ENCODE results near the gene RASGRF1.
"Not testable (repeated sequence)": the region's sequence is repeated elsewhere in the genome, so short reads cannot be mapped to it uniquely, and the experiment has no call there.

The RASGRF1 gene, protein sequence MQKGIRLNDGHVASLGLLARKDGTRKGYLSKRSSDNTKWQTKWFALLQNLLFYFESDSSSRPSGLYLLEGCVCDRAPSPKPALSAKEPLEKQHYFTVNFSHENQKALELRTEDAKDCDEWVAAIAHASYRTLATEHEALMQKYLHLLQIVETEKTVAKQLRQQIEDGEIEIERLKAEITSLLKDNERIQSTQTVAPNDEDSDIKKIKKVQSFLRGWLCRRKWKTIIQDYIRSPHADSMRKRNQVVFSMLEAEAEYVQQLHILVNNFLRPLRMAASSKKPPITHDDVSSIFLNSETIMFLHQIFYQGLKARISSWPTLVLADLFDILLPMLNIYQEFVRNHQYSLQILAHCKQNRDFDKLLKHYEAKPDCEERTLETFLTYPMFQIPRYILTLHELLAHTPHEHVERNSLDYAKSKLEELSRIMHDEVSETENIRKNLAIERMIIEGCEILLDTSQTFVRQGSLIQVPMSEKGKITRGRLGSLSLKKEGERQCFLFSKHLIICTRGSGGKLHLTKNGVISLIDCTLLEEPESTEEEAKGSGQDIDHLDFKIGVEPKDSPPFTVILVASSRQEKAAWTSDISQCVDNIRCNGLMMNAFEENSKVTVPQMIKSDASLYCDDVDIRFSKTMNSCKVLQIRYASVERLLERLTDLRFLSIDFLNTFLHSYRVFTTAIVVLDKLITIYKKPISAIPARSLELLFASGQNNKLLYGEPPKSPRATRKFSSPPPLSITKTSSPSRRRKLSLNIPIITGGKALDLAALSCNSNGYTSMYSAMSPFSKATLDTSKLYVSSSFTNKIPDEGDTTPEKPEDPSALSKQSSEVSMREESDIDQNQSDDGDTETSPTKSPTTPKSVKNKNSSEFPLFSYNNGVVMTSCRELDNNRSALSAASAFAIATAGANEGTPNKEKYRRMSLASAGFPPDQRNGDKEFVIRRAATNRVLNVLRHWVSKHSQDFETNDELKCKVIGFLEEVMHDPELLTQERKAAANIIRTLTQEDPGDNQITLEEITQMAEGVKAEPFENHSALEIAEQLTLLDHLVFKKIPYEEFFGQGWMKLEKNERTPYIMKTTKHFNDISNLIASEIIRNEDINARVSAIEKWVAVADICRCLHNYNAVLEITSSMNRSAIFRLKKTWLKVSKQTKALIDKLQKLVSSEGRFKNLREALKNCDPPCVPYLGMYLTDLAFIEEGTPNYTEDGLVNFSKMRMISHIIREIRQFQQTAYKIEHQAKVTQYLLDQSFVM (N-terminal part only)
- 0 to 0.04 (median 0) reads per million in 3 experiments for total RNA-seq

DNA sequence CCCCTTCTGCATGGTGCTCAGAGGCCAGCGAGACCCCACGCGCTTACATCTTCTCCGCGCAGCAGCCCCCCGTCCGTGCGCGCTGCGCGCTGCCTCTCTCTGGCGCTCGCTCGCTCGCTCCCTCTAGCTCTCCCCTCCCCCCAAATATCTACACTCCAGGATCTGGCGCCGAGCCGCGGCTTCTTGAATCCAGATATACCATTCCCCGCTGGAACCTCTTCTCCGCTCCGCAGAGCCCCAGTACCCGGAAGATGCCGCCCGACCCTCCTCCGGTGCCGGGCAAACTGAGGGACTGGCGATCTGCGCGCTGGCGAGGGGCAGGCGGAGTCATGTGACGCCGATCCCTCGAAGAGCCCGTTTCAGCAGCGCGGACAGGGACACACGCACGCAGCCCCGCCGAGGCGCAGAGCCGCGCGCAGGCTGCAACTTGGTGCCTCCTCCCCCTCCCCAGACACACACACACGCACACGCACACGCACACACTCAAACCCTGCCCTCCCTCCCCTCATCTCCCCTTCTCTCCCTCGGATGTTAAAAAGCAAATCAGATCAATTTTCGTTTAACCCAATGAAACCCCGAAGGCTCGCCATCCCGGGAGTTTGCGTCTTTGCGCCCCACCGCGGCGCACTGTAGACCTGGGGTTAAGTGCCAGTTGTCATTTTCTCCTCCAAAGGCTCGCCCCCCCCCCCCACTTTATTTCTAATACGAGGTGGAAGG lies at the start of gene RASGRF1:
Gene RASGRF1, minus strand, starts transcription at position 294 of the 717 bp plus-strand sequence. Its CDS starts 282 bp downstream, at position 12.
- no peak for DNase-seq

DNA sequence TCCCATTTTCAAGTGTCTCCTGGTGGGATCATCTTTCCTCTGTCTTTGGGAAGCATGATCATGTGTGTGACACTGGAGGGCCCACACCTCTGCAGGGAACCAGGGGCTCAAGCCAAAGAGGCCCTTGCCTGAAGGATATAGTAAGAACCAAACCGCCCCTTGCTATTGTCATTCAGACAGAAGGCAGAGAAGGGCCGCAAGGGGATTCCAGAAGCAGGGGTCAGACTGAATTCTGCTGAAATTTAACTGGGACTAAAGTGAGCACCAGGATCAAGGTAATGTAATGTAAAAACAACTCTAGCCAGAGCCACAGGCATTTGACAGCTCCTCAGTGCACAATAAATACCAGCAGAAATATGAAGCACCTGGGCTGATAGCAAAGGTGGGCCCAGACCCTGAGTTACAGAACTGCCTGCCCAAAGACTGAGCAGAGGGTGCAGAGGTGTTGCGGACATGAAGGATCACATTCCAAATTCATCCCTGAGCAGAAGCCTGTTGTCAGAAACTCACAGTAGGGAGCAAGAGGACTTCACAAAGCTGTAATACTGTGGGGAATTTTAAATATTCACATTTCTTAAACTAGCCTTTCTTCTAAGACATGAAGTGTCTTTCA lies 46.0 kb upstream of the RASGRF1 start:
- no peak for DNase-seq

DNA sequence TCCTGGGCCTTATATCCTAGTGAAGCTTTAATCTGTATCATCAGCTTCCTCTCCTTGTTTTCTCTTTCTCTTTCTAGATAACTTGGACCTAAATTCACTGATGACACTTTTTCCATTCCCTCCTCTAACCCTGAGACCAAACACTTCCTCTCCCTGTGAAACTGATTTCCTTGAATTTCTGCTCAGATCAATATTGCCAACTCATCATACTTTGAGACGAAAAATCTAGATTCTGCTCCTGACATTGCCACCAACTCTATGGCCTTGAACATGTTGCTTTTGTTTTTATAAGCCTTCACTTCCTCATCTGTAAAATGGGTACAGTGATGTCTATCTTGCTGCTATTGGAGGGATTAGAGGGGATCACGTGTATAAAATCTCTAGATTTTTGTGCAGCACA lies 42.7 kb upstream of the RASGRF1 start:
- no peak for DNase-seq

DNA sequence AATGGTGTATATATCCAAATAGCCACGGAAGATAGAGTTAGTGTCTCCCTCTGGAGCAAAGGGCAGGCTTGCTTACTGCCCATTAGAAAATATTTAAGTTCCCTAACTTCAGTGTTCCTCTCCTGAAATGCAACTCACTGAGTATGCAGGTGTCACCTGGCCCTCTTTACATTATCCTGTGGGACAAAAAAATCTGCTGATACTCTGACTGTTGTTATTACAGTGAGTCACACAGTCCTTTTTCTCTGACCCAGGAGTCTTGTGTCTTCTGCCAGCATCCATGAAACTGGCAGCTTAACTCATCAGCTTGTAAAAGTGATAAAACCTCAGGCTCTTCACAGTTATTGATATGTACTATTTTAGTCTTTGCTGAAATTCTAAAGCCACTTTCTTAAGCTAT lies 42.2 kb upstream of the RASGRF1 start:
- no peak for DNase-seq

DNA sequence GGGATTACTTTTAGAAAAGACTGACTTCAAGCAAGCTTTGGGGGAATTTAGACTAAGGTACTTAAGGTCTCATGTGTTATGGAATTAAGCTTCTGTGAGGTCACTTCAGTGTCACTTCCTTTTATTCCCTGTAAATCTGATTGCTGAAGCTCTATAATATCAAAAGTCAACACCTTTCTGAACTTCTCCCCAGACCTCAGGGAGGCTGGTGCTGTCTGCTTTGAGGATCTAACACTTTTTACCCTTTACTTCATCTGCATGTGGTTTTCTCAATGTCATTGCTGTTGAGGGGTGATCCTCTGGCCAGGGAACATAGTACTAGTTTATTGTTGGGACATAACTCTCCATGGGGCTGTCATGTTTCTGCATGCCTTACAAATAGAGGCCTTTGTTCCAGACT lies 41.8 kb upstream of the RASGRF1 start:
- no peak for DNase-seq

DNA sequence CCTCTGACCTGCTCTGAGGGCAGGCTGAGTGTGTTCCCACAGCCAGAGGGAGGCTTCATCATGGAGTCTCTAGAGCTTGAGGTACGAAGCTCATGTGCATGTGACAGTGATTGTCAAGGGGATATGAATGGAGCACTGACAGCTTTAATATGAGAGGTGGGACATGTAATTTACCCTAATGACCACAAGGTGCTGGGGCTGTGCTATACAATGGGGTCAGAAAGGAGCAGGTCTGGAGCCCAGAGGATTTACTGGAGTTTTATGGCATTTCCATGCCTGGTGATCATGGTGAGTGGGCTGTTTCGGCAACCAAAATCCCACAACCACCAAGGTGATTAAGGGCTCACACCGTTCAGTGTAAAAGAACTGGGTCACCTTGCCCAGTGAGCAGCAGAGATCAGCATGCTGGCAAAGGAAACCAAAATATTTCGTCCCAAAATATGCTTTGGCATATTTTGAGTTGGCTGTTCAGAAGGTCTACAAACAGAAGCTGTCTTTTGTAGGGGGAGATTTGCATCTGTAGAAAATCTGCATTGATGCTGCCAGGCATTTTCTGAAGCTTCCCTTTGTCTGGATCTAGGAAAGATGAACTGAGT lies 40.1 kb upstream of the RASGRF1 start:
- DNase-seq, result no peak

DNA sequence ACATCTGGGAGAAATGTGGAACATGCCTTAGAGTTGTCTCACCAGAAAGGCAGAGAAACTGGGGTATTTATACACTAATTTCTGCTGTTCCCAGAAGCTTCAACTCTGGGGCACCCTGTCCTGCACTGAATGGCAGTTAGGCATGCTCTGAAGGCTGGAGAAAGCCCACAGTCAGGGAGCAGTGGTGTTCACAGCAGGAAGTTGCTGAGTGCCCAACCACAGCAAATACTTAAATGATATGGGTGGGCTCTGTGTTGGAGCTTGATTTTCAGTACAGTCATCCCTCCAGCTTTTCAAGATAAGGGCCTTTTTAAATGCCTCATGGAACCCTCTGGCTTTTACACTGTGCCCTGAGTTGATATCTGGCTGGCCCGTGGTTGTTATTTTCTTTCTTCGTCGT lies 38.7 kb upstream of the RASGRF1 start:
- no peak for DNase-seq

DNA sequence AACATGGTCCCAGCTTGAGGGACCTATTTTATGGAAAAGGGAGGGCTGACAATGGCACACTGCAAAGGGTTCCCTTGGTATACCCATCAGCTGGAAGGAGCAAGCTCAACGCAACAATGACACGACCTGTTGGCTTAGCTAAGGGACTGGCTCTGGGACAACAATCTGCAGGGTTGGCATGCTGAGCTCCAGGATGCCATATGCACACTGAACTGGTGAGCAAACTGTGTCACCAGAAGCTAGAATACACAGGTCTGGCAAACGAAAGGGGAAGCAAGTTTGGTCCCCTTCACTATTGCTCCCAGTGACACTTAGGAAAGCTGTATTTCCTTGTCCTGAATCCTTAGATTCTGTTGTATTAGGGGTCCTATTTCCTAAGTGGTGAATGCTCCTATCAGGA lies 38.0 kb upstream of the RASGRF1 start:
- DNase-seq, result no peak

DNA sequence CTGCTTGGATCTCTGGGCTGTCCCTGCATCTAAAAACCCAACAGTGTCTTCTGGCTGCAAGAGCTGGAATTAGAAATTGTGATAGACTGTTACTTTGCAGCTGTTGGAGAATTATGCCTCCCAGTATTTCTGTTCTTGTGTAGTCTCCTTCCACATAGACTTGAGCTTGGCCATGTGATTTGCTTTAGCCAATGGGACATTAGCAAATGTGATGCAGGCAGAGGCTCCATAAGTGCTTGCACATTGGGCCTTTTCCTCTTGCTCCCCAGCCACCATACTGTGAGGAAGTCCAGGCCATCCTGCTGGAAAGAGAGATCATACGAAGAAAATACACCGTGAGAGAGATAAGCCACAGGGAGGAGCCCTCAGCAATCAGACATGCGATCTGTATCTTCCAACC lies 33.8 kb upstream of the RASGRF1 start:
- no peak for DNase-seq

DNA sequence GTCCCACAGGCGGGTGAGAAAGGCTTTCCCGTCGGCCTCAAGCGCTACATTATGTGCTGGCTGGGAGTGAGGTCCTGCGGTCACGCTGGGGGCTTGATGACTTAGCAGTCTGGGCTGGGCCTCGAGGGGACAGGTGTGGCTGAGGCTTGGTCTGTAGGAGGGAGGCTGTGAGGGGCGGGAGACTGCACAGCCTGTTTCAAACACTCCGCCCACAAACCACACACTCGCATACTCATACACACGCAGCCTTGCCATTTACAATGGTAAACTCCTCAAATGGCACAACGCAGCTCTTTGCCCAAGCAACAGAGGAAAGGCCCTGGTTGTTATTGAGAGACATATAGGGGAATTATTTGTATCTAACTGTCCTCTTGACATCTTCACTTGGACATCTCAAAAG lies 32.4 kb upstream of the RASGRF1 start:
- DNase-seq, result no peak

DNA sequence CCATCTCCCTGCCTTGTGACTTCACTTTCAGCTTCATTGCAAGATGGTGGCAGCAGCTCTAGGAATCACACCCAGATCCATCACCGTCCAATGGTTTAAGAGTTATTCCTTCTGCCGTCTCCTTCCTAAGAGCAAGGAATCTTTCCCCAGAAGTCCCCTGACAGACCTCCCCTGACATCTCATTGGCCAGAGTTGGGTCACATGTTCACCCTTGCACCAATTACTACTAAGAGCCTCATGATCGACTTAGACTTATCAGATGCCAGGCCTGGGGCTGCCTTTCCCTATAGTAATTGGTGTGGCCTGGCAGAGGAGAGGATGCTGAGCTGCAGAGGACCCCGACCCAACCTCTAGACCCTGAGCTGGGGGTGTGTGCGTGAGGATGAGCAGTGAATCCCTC lies 31.8 kb upstream of the RASGRF1 start:
- DNase-seq, result no peak

DNA sequence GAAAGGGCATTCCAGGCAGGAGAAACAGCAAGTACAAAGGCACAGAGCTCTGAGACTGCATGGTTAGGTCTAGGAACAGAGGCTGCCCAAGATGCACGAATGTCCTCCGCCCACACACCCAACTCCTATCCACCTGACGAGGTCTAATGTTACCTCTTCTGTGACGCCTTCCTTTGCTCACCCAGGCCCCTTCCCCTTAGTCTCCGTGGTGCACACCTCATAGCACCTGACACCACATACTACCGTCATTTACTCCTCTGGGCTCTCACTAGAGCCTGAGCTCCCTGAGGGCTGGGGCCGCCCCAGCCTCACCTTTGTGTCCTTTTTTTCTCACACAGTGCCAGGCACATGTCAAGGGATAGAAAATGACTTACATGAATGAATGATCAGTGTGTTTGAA lies 31.0 kb upstream of the RASGRF1 start:
- DNase-seq, result no peak

DNA sequence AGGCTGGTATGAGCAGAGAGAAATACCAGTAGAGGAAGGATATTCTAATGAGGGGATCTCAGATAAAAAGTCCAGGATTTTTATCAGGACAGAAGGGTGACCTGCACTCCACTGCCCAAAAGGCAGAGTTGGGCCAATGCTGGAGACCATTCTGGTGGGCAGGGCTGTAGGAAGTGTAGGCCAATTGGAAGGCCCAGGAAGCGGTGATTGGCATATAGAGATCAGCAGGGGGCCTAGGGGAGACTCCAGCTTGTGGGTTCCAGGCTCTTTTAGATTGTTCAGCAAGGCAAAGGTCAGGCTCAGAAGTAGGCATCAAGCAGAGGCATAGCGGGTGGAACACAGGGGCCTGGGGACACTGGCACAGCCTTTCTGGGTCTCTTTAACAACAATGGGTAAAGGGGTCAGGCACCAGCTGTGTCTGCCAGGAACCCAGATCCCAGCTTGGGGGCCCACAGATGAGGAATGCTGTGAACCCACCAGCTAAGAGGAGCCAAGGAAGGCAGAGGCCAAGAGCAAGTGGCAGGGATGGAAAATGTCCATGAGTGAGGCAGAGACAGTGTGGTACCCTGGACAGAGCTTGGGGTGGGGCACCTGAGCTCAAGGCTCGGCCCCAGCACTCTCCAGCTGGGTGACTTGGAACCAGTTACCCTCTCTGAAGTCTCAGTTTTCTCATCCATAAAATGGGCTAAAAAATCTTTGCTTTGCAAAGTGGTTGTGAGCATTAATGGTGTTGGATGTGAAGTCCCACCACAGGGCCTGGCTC lies 27.0 kb upstream of the RASGRF1 start:
- no peak for DNase-seq

DNA sequence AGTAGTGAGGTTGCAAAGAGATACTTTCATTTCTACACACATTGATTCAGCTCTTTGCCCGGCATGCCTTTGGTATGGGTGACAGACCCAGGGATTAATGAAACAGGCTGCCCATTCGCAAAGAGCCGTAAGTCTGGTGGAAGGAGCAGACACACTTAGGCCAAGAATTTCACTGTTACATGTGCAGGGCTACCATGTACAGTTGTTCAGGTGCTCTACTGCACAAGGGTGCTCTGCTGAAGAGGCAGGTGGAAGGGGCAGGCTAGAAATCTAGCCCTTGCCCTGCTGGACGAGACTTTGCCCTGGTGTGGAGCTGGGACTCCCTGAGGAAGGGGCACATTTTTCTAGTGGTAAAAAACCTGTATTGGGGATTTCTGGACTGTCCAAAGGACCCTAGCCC lies 26.2 kb upstream of the RASGRF1 start:
- DNase-seq, result no peak

DNA sequence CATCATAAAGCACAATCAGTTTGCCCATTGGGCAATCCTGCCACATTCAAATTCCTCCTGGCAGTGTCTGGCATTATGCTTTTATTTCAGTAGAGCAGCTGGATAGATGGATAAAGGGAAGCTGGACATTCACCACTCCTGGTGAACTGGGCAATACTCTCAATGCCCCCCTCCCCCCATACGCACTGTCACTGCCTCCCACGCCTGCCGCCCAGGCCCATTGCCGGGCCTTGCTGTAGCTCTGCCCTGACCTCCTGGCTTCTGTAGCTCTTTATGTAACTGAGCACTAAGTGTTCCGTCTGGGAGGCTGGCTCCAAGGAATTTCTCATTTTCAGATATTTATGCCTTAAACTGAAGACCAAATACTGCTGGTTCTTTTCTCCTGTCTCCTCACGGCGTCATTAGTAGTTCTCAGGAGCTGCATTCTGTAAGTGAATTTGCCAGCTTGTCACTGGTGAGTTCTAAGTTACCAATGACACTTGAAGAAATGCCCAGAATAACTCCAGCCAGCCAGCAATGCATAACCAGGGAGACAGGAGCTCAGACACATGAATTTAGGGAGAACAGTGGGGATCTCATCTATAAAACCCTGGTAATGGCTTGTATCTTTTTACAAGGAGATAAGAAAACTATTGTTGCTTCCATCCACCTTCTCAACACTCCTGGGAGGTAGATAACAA lies 25.5 kb upstream of the RASGRF1 start:
- DNase-seq, result no peak

DNA sequence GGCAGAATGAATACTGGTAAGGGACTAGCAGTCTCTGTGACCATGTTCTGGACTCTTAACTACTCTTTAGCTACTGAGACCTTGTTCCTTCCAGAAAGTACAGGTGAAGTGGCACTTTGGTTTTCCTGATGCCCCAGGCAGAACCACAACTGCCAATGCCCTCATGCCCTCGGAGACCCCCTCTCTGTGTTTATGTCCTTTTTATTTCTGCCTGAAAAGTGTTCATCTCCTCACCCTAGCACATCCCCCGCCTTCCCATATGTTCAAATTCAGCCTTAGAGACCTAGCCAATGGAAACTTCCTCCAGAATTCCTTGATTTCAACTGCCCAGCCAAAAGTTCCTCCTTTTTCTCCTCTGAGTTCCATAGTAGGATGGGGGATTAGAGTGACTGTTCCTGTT lies 23.3 kb upstream of the RASGRF1 start:
- no peak for DNase-seq

DNA sequence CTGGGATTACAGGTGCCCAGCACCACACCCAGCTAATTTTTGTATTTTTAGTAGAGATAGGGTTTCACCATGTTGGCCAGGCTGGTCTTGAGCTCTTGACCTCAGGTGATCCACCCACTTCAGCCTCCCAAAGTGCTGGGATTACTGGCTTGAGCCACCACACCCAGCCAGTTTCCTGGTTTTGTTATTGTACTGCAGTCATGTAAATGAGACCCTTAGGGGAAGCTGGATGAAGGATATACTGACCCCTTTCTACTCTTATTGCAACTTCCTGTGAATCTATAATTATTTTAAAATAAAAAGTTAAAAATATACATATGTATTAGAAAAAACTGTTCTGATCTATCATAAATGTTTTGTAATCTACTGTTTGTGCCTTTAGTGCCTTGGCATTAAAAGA lies 20.8 kb upstream of the RASGRF1 start:
- DNase-seq, result not testable (repeated sequence)

DNA sequence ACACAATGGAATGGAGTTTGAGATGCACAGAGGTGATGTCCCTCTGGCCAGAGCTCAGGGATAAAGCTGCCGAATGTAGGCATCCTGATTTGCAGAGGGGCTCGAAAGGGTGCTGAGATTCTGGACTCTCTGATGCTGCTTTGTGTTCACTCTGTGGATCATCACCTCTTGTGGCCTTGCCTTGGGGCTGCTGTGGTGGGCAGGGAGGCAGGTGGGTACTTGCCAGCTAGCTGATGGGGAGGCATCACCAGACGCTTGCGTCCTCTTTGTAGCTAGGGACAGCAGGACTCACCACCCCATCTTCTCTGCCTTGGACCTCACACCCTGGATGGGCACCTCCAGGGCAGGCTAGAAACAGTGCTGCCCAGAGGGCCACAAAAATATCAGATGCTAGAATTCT lies 14.6 kb upstream of the RASGRF1 start:
- no peak for DNase-seq

DNA sequence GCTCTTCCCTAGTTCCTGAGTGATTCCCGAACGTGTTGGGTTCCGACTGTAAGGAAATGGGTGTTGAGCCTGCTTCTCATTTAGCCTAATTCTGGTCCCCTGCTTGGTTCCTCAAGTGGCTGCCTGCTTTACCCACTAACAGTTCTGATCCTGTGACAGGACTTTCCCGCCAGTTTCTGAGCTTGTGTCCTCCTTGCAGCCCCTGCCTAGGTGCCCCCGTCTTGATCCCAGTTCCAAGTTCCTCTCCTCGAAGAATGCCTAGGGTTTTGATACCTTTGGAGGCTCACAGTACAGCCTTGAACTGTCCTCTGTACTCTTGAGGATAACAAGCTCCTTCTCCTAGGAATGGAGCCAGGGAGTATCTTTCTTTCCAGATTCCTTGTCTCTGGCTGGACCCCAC lies 12.0 kb upstream of the RASGRF1 start:
- DNase-seq, result no peak

DNA sequence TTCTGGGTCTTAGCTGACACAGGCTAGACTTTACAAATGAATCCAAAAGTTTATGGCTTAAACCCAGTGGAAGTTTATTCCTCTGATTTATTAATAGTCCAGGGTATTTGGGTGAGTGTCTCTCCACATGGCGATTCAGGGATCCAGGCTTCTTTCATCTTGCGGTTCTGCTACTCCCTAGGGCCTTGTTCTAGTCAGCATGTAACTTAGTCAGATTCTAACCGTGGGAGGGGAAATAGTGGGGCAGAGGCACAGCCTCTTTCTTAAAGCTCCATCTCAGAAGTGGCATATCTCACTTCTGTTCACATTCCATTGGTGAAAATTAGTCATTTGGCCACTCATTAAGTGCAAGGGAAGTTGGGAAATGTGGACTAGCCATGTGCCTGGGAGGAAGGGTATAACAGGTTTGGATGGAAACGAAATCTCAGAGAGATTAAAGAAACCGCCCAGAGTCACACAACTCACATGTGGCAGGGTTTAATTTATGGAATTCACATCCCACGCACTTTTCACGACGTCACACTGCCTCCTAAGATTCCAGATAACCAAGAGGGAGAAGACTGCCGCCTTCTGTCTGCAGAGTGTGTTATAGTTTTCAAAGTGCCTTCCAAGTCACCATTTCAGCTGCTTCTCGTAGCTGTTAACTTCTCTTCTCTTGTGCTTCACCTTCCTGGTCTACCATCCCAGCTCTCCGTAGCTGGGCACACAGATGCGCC lies 11.4 kb upstream of the RASGRF1 start:
- no peak for DNase-seq
